SK-N-SH (cell line): ENCODE data around the gene VPS4B. TPM values are rescaled to one million over a fixed set of nuclear protein-coding genes. Genes with fewer than 3 reads are reported as not detected.

Source experiments
- CTCF ChIA-PET: fragments of 300-600, 350-600 bp; formaldehyde crosslinking; extraction: SDS; loops from one replicate; lab custom pipeline; 2021; lab: Yijun Ruan, JAX
- POLR2A ChIA-PET: fragments of 350-600 bp; sonication (Branson Sonifier 250); formaldehyde crosslinking; extraction: SDS; loops from one replicate; lab custom pipeline; 2020; ENCODE audit warnings: antibody characterized with exemption, inconsistent platforms; lab: Yijun Ruan, JAX
- DNase-seq: peaks from one replicate; pipeline ENCODE4 v3.0.0; 2012
- H2AFZ ChIP-seq: fragments of 200-600 bp; sonication (generic); 2 replicates; pipeline ENCODE4 v1.8.1; 2016; ENCODE audit warnings: antibody characterized with exemption, mild to moderate bottlenecking, low read depth
- H3F3A ChIP-seq: fragments of 200-600 bp; sonication (generic); replicated peaks from 2 replicates; pipeline ENCODE3; 2016; ENCODE audit warnings: antibody characterized with exemption, mild to moderate bottlenecking; ENCODE audit not compliant: insufficient read depth
- H3K27ac ChIP-seq, 2 experiments: fragments of 200-500 bp in 1 of 2; fragments of 200-600 bp in 1 of 2; sonication (Bioruptor generic) in 1 of 2; sonication (generic), shearing (Covaris generic) in 1 of 2; 2 replicates each; pipeline versions ENCODE4 v1.5.1 to v1.6.1; 2014 to 2016; ENCODE audit warnings: low read depth in 2 of 2, inconsistent platforms in 1 of 2, low read length in 1 of 2, mild to moderate bottlenecking in 1 of 2, mixed read lengths in 1 of 2
- H3K27me3 ChIP-seq: fragments of 200-600 bp; sonication (generic), shearing (Covaris generic); 2 replicates; pipeline ENCODE4 v1.6.1; 2016; ENCODE audit warnings: mixed run types; ENCODE audit not compliant: insufficient read depth
- H3K36me3 ChIP-seq, 2 experiments: fragments of 200-500 bp in 1 of 2; fragments of 200-600 bp in 1 of 2; sonication (Bioruptor generic) in 1 of 2; sonication (generic) in 1 of 2; replicated peaks in 1 of 2; 2 replicates each; pipeline versions ENCODE3 to v1.5.1; 2014 to 2016; ENCODE audit warnings: low read length in 1 of 2, mild to moderate bottlenecking in 1 of 2; ENCODE audit not compliant: insufficient read depth in 2 of 2, control insufficient read depth in 1 of 2
- H3K4me1 ChIP-seq, 2 experiments: fragments of 200-500 bp in 1 of 2; fragments of 200-600 bp in 1 of 2; sonication (Bioruptor generic) in 1 of 2; sonication (generic), shearing (Covaris generic) in 1 of 2; 2 replicates each; pipeline versions ENCODE4 v1.5.1 to v1.6.1; 2014 to 2016; ENCODE audit warnings: low read depth in 1 of 2, low read length in 1 of 2, mixed run types in 1 of 2; ENCODE audit not compliant: insufficient read depth in 2 of 2, control insufficient read depth in 1 of 2
- H3K4me2 ChIP-seq: fragments of 200-600 bp; sonication (generic), shearing (Covaris generic); 2 replicates; pipeline ENCODE4 v1.6.1; 2017; ENCODE audit warnings: mixed run types
- H3K4me3 ChIP-seq, 2 experiments: fragments of 200-500 bp in 1 of 2; fragments of 200-600 bp in 1 of 2; sonication (Bioruptor generic) in 1 of 2; sonication (generic), shearing (Covaris generic) in 1 of 2; 2 replicates each; pipeline versions ENCODE4 v1.5.1 to v1.8.1; 2014 to 2016; ENCODE audit warnings: low read depth in 2 of 2, inconsistent platforms in 1 of 2, low read length in 1 of 2, mild to moderate bottlenecking in 1 of 2, mixed read lengths in 1 of 2, moderate library complexity in 1 of 2
- H3K79me2 ChIP-seq: fragments of 200-600 bp; sonication (generic); 2 replicates; pipeline ENCODE4 v1.8.1; 2017; ENCODE audit warnings: mild to moderate bottlenecking; ENCODE audit not compliant: insufficient read depth
- H3K9ac ChIP-seq: fragments of 200-600 bp; sonication (generic); 2 replicates; pipeline ENCODE4 v1.6.1; 2017; ENCODE audit warnings: mixed run types
- H3K9me2 ChIP-seq: fragments of 200-600 bp; sonication (generic); 2 replicates; pipeline ENCODE4 v1.6.1; 2017; ENCODE audit warnings: mixed run types
- H3K9me3 ChIP-seq: fragments of 200-600 bp; sonication (generic); 2 replicates; pipeline ENCODE4 v1.6.1; 2017; ENCODE audit warnings: mixed run types, mild to moderate bottlenecking, moderate library complexity
- H4K20me1 ChIP-seq: fragments of 200-600 bp; sonication (generic); 2 replicates; pipeline ENCODE4 v1.6.1; 2017; ENCODE audit warnings: mild to moderate bottlenecking, mixed run types; ENCODE audit not compliant: insufficient read depth
- CHD2 ChIP-seq: fragments of 150-350 bp; IDR thresholded peaks from 2 replicates; pipeline ENCODE4 v1.6.1; 2018; ENCODE audit warnings: low read length; ENCODE audit not compliant: partially characterized antibody
- CTCF ChIP-seq: fragments of 200-600 bp; sonication (generic); IDR thresholded peaks from 2 replicates; pipeline ENCODE4 v1.6.1; 2017; ENCODE audit warnings: antibody characterized with exemption, mild to moderate bottlenecking, moderate library complexity
- ELF1 ChIP-seq: IDR thresholded peaks from 2 replicates; pipeline ENCODE4 v1.4.0; 2012
- EZH2phosphoT487 ChIP-seq: fragments of 200-600 bp; sonication (generic); IDR thresholded peaks from 2 replicates; pipeline ENCODE4 v1.6.1; 2017; ENCODE audit warnings: low read depth, mixed run types, mild to moderate bottlenecking, antibody characterized with exemption, moderate library complexity, borderline replicate concordance
- FOXM1 ChIP-seq: IDR thresholded peaks from 2 replicates; pipeline ENCODE4 v1.4.0; 2012; ENCODE audit warnings: low read depth, mild to moderate bottlenecking
- IRF3 ChIP-seq: fragments of 150-350 bp; IDR thresholded peaks from 2 replicates; pipeline ENCODE4 v1.6.1; 2016; ENCODE audit warnings: mild to moderate bottlenecking, low read depth, low read length
- MEF2A ChIP-seq: IDR thresholded peaks from 2 replicates; pipeline ENCODE4 v1.4.0; 2012; ENCODE audit warnings: low read depth, borderline replicate concordance
- MXI1 ChIP-seq: IDR thresholded peaks from 2 replicates; pipeline ENCODE4 v1.6.1; 2012; ENCODE audit warnings: mild to moderate bottlenecking, low read depth, low read length, improper control_type of control experiment
- NFIC ChIP-seq: IDR thresholded peaks from 2 replicates; pipeline ENCODE4 v1.4.0; 2012; ENCODE audit warnings: borderline replicate concordance
- NRF1 ChIP-seq: IDR thresholded peaks from 2 replicates; pipeline ENCODE4 v1.6.1; 2012; ENCODE audit warnings: low read depth, mild to moderate bottlenecking, low read length
- RAD21 ChIP-seq: IDR thresholded peaks from 2 replicates; pipeline ENCODE4 v1.6.1; 2012; ENCODE audit warnings: mild to moderate bottlenecking, low read length
- REST ChIP-seq: IDR thresholded peaks from 2 replicates; pipeline ENCODE4 v1.6.1; 2012; ENCODE audit warnings: mild to moderate bottlenecking, low read depth, low read length, moderate library complexity
- SIN3A ChIP-seq: IDR thresholded peaks from 2 replicates; pipeline ENCODE4 v1.6.1; 2012; ENCODE audit warnings: low read depth, mild to moderate bottlenecking, low read length, moderate library complexity, borderline replicate concordance
- TAF1 ChIP-seq: IDR thresholded peaks from 2 replicates; pipeline ENCODE4 v1.6.1; 2012; ENCODE audit warnings: low read depth, mild to moderate bottlenecking, low read length, moderate library complexity, borderline replicate concordance
- USF1 ChIP-seq: IDR thresholded peaks from 2 replicates; pipeline ENCODE4 v1.4.0; 2012; ENCODE audit warnings: low read depth, borderline replicate concordance
- USF2 ChIP-seq: fragments of 150-350 bp; IDR thresholded peaks from 2 replicates; pipeline ENCODE4 v1.6.1; 2017; ENCODE audit warnings: antibody characterized with exemption, low read length, low read depth, borderline replicate concordance
- ZBTB33 ChIP-seq: IDR thresholded peaks from 2 replicates; pipeline ENCODE4 v1.4.0; 2012; ENCODE audit warnings: low read depth, borderline replicate concordance
- WGBS: methylation state at CpG from one replicate; pipeline ENCODE4 v1.1.6; 2017; ENCODE audit warnings: low lambda C conversion rate; 5-methylcytosine and 5-hydroxymethylcytosine counted together
- polyA plus RNA-seq, 3 experiments: library from polyadenylated mRNA; depleted of rRNA; stranded (reverse); fragments of >200 nt; gene quantifications; 2 replicates each; pipeline ENCODE4 v1.2.3, GENCODE V29; 2012

VPS4B gene
- polyA plus RNA-seq, 1 of the 3 experiments (the other 2 are of a cell fraction) = 15.0 TPM

- no peak for DNase-seq
- 93% methylated on average over 4 of the region's 5 CpGs for WGBS
- H3K27me3 ChIP-seq = no peaks in the 10 kb centered on the region
- POLR2A ChIA-PET = no interaction called here
- H3K4me3 ChIP-seq = no peak overlapping the region
- no peaks in the 10 kb centered on the region for H3K9me3 ChIP-seq
- CTCF ChIA-PET = interaction anchor here (1.0 to 1.7 kb wide), 4 partner anchors 12 to 319 kb away, joined by 3 to 4 read pairs (median 3); no protein-coding TSS in a partner anchor
- H3K79me2 ChIP-seq = no peaks in the 10 kb centered on the region; the same call in 1 of the 2 replicates
- H3K27ac ChIP-seq = no peak overlapping the region
- no peak overlapping the region for H3K9ac ChIP-seq
- no peak overlapping the region for H3K4me2 ChIP-seq
- TF ChIP-seq TAF1 = no peak
- no peak for TF ChIP-seq REST
- no peak for TF ChIP-seq MEF2A
- no peak for TF ChIP-seq FOXM1
- TF ChIP-seq ELF1 = no peak
- no peak for TF ChIP-seq SIN3A
- no peak for TF ChIP-seq NRF1
- no peak for TF ChIP-seq EZH2phosphoT487
- no peak for TF ChIP-seq MXI1
- H3K36me3 ChIP-seq = peaks cover 45 to 61% of the 10 kb centered on the region in 2 experiments
- peaks cover 12% of the 10 kb centered on the region for H3F3A ChIP-seq
- no peak overlapping the region for H2AFZ ChIP-seq
- H3K4me1 ChIP-seq = peaks cover 0 to 7% of the 10 kb centered on the region in 2 experiments; a peak in 1 of 4 replicates
- H3K9me2 ChIP-seq = no peaks in the 10 kb centered on the region
- no peaks in the 10 kb centered on the region for H4K20me1 ChIP-seq
Observed at GRCh38 chr18:63344263-63344662, 78.0 kb downstream of the VPS4B start.

- peaks cover 16% of the 10 kb centered on the region for H3F3A ChIP-seq
- H3K4me1 ChIP-seq = peaks cover 0 to 7% of the 10 kb centered on the region in 2 experiments; a peak in 1 of 4 replicates
- H3K4me2 ChIP-seq = no peak overlapping the region
- no peak overlapping the region for H3K27ac ChIP-seq
- no peak overlapping the region; a peak in 1 of 4 replicates for H3K4me3 ChIP-seq
- H3K27me3 ChIP-seq = no peaks in the 10 kb centered on the region
- H3K9me3 ChIP-seq = no peaks in the 10 kb centered on the region
- peak; percentile 49 for DNase-seq
- POLR2A ChIA-PET = no interaction called here
- H3K9ac ChIP-seq = no peak overlapping the region
- no peaks in the 10 kb centered on the region for H4K20me1 ChIP-seq
- WGBS = 61% methylated on average over 5 of the region's 5 CpGs
- peaks cover 44 to 64% of the 10 kb centered on the region in 2 experiments for H3K36me3 ChIP-seq
- CTCF ChIA-PET = interaction anchor here (0.6 to 4.4 kb wide), 9 partner anchors 8 to 326 kb away, joined by 3 to 34 read pairs (median 4); no protein-coding TSS in a partner anchor
- H3K9me2 ChIP-seq = no peaks in the 10 kb centered on the region
- no peak overlapping the region for H2AFZ ChIP-seq
- H3K79me2 ChIP-seq = no peaks in the 10 kb centered on the region
- TF ChIP-seq NFIC (no peak), CHD2 (no peak), ZBTB33 (no peak), IRF3 (no peak), RAD21 (peak; percentile 53), EZH2phosphoT487 (no peak), CTCF (peak; percentile 48), USF2 (no peak), USF1 (no peak)
Observed at GRCh38 chr18:63342206-63342605, 80.1 kb downstream of the VPS4B start.
